Fibroblast of lung (primary cell): ENCODE measurements around the gene OVCA2.

ENCODE experiments used
- EZH2 ChIP-seq: IDR thresholded peaks from 2 replicates; pipeline ENCODE4 v1.5.1; 2012; ENCODE audit warnings: low read length, control low read depth, mild to moderate bottlenecking; ENCODE audit errors: missing control alignments
- TF ChIP-seq, protein P1 (sequence below), 2 donors: IDR thresholded peaks in 1 of 2; conservative IDR thresholded peaks in 1 of 2; 1 replicate in 1 of 2; 2 replicates in 1 of 2; pipeline ENCODE4 v1.5.1; 2011 to 2012; ENCODE audit warnings: low read length in 2 of 2, control low read depth in 1 of 2, inconsistent platforms in 1 of 2, low read depth in 1 of 2, mild to moderate bottlenecking in 1 of 2

GRCh38 chr17:2034157-2034556 lies 7.7 kb upstream of the OVCA2 start:
- TF ChIP-seq, protein P1, sequence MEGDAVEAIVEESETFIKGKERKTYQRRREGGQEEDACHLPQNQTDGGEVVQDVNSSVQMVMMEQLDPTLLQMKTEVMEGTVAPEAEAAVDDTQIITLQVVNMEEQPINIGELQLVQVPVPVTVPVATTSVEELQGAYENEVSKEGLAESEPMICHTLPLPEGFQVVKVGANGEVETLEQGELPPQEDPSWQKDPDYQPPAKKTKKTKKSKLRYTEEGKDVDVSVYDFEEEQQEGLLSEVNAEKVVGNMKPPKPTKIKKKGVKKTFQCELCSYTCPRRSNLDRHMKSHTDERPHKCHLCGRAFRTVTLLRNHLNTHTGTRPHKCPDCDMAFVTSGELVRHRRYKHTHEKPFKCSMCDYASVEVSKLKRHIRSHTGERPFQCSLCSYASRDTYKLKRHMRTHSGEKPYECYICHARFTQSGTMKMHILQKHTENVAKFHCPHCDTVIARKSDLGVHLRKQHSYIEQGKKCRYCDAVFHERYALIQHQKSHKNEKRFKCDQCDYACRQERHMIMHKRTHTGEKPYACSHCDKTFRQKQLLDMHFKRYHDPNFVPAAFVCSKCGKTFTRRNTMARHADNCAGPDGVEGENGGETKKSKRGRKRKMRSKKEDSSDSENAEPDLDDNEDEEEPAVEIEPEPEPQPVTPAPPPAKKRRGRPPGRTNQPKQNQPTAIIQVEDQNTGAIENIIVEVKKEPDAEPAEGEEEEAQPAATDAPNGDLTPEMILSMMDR (conservative IDR thresholded peaks at IDR 0.05 in 1 of 2, IDR thresholded peaks at IDR 0.05 in 1 of 2; ENCODE audit: low read depth in 1 of 2, low read length in 2 of 2): no peak
- no peak for TF ChIP-seq EZH2
